ENCODE measurements around the gene TNPO3. TPM values are rescaled to one million over a fixed set of nuclear protein-coding genes. Genes with fewer than 3 reads are reported as not detected.

Gene TNPO3
- total and polyA plus RNA-seq, 12 donors: 8.0 to 37.7 (median 29.6) TPM

GRCh38 chr7:128928882-128929788 lies 125.8 kb downstream of the TNPO3 start:
- Histone ChIP-seq H3K36me3 (no peaks in the 10 kb centered on the region), H3K4me1 (peaks cover 0 to 19% (median 0%) of the 10 kb centered on the region in 9 donors), H3K27ac (no peak overlapping the region), H3K9me3 (no peaks in the 10 kb centered on the region), H3K27me3 (peaks cover 0 to 48% (median 9%) of the 10 kb centered on the region in 7 donors), H3K4me3 (no peak overlapping the region)
- intact Hi-C loops (cut with DNase I): no loop called here
- WGBS, 2 donors: 80 to 86% methylated on average over 14 of the region's 14 CpGs
- no peak for DNase-seq
- peak in 1 of 8 donors; percentile 43 for ATAC-seq
- TF ChIP-seq CTCF (IDR thresholded peaks at IDR 0.05): no peak

GRCh38 chr7:128928159-128928813 lies 126.6 kb downstream of the TNPO3 start:
- intact Hi-C loops (cut with DNase I): no loop called here
- WGBS, 2 donors: 92 to 93% methylated on average over 8 of the region's 8 CpGs
- no peaks in the 10 kb centered on the region for H3K36me3 ChIP-seq
- no peak for TF ChIP-seq CTCF (IDR thresholded peaks at IDR 0.05)
- no peaks in the 10 kb centered on the region for H3K9me3 ChIP-seq
- no peak overlapping the region for H3K4me3 ChIP-seq
- ATAC-seq (no peak), DNase-seq (no peak)
- peaks cover 0 to 14% (median 0%) of the 10 kb centered on the region in 9 donors for H3K4me1 ChIP-seq
- no peak overlapping the region for H3K27ac ChIP-seq
- H3K27me3 ChIP-seq: peaks cover 0 to 47% (median 9%) of the 10 kb centered on the region in 7 donors

- no peak overlapping the region for H3K4me3 ChIP-seq
- DNase-seq (no peak), ATAC-seq (no peak)
- H3K27me3 ChIP-seq: peaks cover 0 to 59% (median 34%) of the 10 kb centered on the region in 7 donors
- H3K27ac ChIP-seq: no peak overlapping the region
- no peak for TF ChIP-seq CTCF (IDR thresholded peaks at IDR 0.05)
- no peaks in the 10 kb centered on the region for H3K9me3 ChIP-seq
- H3K4me1 ChIP-seq: peaks cover 0 to 4% (median 0%) of the 10 kb centered on the region in 9 donors
- intact Hi-C loops (cut with DNase I): no loop called here
- 84 to 87% methylated on average over 8 of the region's 8 CpGs for WGBS, 2 donors
- no peaks in the 10 kb centered on the region for H3K36me3 ChIP-seq
Observed at GRCh38 chr7:128924707-128925588, 130.0 kb downstream of the TNPO3 start.

- WGBS, 2 donors: 83 to 84% methylated on average over 5 of the region's 5 CpGs
- no peak for TF ChIP-seq CTCF (IDR thresholded peaks at IDR 0.05)
- Histone ChIP-seq H3K36me3 (no peaks in the 10 kb centered on the region), H3K4me1 (peaks cover 0 to 4% (median 0%) of the 10 kb centered on the region in 9 donors), H3K27me3 (peaks cover 0 to 60% (median 35%) of the 10 kb centered on the region in 7 donors), H3K27ac (no peak overlapping the region), H3K4me3 (no peak overlapping the region), H3K9me3 (no peaks in the 10 kb centered on the region)
- intact Hi-C loops (cut with DNase I): no loop called here
- ATAC-seq (no peak), DNase-seq (no peak)
Observed at GRCh38 chr7:128923411-128923800, 131.5 kb downstream of the TNPO3 start.
